IMR-90 (cell line): ENCODE results near the gene CD14. TPM values are rescaled to one million over a fixed set of nuclear protein-coding genes. Genes with fewer than 3 reads are reported as not detected.
A peak's percentile ranks its signal among the peaks of the same experiment; 100 is the strongest.
"Not testable (repeated sequence)": the region's sequence is repeated elsewhere in the genome, so short reads cannot be mapped to it uniquely, and the experiment has no call there.

Experiments
- ATAC-seq: fragments of 200-7000 bp; cut with Tn5 transposase; 2 replicates; pipeline ENCODE4 v1.9.1; 2020; ENCODE audit warnings: low read depth, mild to moderate bottlenecking, moderate library complexity
- BruUV-seq: library from RNA; stranded (reverse); fragments of 400-500 nt; replicated peaks from 2 replicates; lab custom pipeline; 2021; lab: Mats Ljungman, UMichigan
- CTCF ChIA-PET: fragments of 300-600 bp; formaldehyde crosslinking; extraction: SDS; loops from one replicate; lab custom pipeline; 2021; ENCODE audit warnings: antibody characterized with exemption; lab: Yijun Ruan, JAX
- POLR2A ChIA-PET: fragments of 300-600 bp; sonication (Branson Sonifier 250); formaldehyde crosslinking; loops from one replicate; lab custom pipeline; 2022; ENCODE audit warnings: antibody characterized with exemption; ENCODE audit not compliant: unreplicated experiment; lab: Charles Lee
- DNase-seq: peaks from one replicate; pipeline ENCODE4 v3.0.0; 2013
- H2AFZ ChIP-seq: replicated peaks from 2 replicates; pipeline ENCODE3; 2013; ENCODE audit warnings: low read length, mild to moderate bottlenecking; ENCODE audit not compliant: poor library complexity
- H2AK5ac ChIP-seq: 2 replicates; pipeline ENCODE4 v1.6.1; 2013; ENCODE audit warnings: low read depth, low read length, inconsistent platforms
- H2AK9ac ChIP-seq: replicated peaks from 2 replicates; pipeline ENCODE3; 2013; ENCODE audit warnings: mild to moderate bottlenecking, low read depth, low read length, moderate library complexity; ENCODE audit not compliant: poor library complexity
- H2BK120ac ChIP-seq: 2 replicates; pipeline ENCODE4 v1.6.1; 2013; ENCODE audit warnings: low read depth, low read length, inconsistent platforms
- H2BK15ac ChIP-seq: 3 replicates; pipeline ENCODE4 v1.6.1; 2013; ENCODE audit warnings: low read depth, low read length, inconsistent platforms
- H2BK20ac ChIP-seq: 2 replicates; pipeline ENCODE4 v1.6.1; 2013; ENCODE audit warnings: low read depth, mild to moderate bottlenecking, inconsistent platforms, low read length, moderate library complexity
- H2BK5ac ChIP-seq: 2 replicates; pipeline ENCODE4 v1.6.1; 2013; ENCODE audit warnings: mild to moderate bottlenecking, low read depth, low read length, inconsistent platforms; ENCODE audit not compliant: poor library complexity, severe bottlenecking
- H3K14ac ChIP-seq: replicated peaks from 2 replicates; pipeline ENCODE4 v1.6.1; 2013; ENCODE audit warnings: low read depth, low read length, inconsistent platforms
- H3K18ac ChIP-seq: 2 replicates; pipeline ENCODE4 v1.6.1; 2013; ENCODE audit warnings: low read depth, low read length, control low read depth
- H3K23ac ChIP-seq: 2 replicates; pipeline ENCODE4 v1.6.1; 2013; ENCODE audit warnings: low read depth, low read length, inconsistent platforms
- H3K27ac ChIP-seq: 2 replicates; pipeline ENCODE4 v1.5.1; 2013; ENCODE audit warnings: mild to moderate bottlenecking, control low read depth, low read length; ENCODE audit not compliant: insufficient read depth
- H3K27me3 ChIP-seq: 2 replicates; pipeline ENCODE4 v1.6.1; 2013; ENCODE audit warnings: low read length; ENCODE audit not compliant: control insufficient read depth, insufficient read depth
- H3K36me3 ChIP-seq: 2 replicates; pipeline ENCODE4 v1.6.1; 2013; ENCODE audit warnings: low read length, mixed read lengths; ENCODE audit not compliant: control insufficient read depth, insufficient read depth
- H3K4ac ChIP-seq: 2 replicates; pipeline ENCODE4 v1.6.1; 2013; ENCODE audit warnings: low read depth, low read length, inconsistent platforms
- H3K4me1 ChIP-seq: 2 replicates; pipeline ENCODE4 v1.6.1; 2013; ENCODE audit warnings: low read length, mixed read lengths; ENCODE audit not compliant: control insufficient read depth, insufficient read depth
- H3K4me2 ChIP-seq: 2 replicates; pipeline ENCODE4 v1.6.1; 2013; ENCODE audit warnings: low read depth, mild to moderate bottlenecking, control low read depth, low read length, moderate library complexity
- H3K4me3 ChIP-seq: 2 replicates; pipeline ENCODE4 v1.5.1; 2013; ENCODE audit warnings: low read depth, mild to moderate bottlenecking, control low read depth, low read length, moderate library complexity; ENCODE audit not compliant: insufficient read depth
- H3K56ac ChIP-seq: 2 replicates; pipeline ENCODE4 v1.6.1; 2013; ENCODE audit warnings: low read length, inconsistent platforms; ENCODE audit not compliant: insufficient read depth; ENCODE audit errors: extremely low read depth
- H3K79me1 ChIP-seq, 2 experiments: 2 replicates each; pipeline ENCODE4 v1.6.1; 2013; ENCODE audit warnings: low read length in 2 of 2, inconsistent platforms in 1 of 2, low read depth in 1 of 2
- H3K9ac ChIP-seq: 2 replicates; pipeline ENCODE4 v1.6.1; 2013; ENCODE audit warnings: low read depth, low read length, control low read depth
- H3K9me1 ChIP-seq: 2 replicates; pipeline ENCODE4 v1.6.1; 2013; ENCODE audit warnings: low read length, inconsistent platforms; ENCODE audit not compliant: insufficient read depth
- H3K9me3 ChIP-seq: 2 replicates; pipeline ENCODE4 v1.6.1; 2013; ENCODE audit warnings: low read length; ENCODE audit not compliant: control insufficient read depth, insufficient read depth
- H4K20me1 ChIP-seq: 2 replicates; pipeline ENCODE4 v1.6.1; 2013; ENCODE audit warnings: low read length, inconsistent platforms; ENCODE audit not compliant: insufficient read depth
- H4K5ac ChIP-seq: 2 replicates; pipeline ENCODE4 v1.6.1; 2013; ENCODE audit warnings: mild to moderate bottlenecking, low read depth, low read length, control low read depth
- H4K8ac ChIP-seq, 2 experiments: 2 replicates each; pipeline ENCODE4 v1.6.1; 2013; ENCODE audit warnings: low read depth in 2 of 2, low read length in 2 of 2, control low read depth in 1 of 2, inconsistent platforms in 1 of 2
- H4K91ac ChIP-seq: 2 replicates; pipeline ENCODE4 v1.6.1; 2013; ENCODE audit warnings: low read depth, low read length, inconsistent platforms; ENCODE audit not compliant: insufficient read depth
- MXI1 ChIP-seq: IDR thresholded peaks from 2 replicates; pipeline ENCODE4 v1.6.1; 2012; ENCODE audit warnings: low read depth, mild to moderate bottlenecking, low read length, moderate library complexity, borderline replicate concordance
- POLR2A ChIP-seq: IDR thresholded peaks from 2 replicates; pipeline ENCODE4 v1.6.1; 2012; ENCODE audit warnings: mild to moderate bottlenecking, low read depth, low read length
- RCOR1 ChIP-seq: IDR thresholded peaks from 2 replicates; pipeline ENCODE4 v1.6.1; 2012; ENCODE audit warnings: mild to moderate bottlenecking, low read length, improper control_type of control experiment; ENCODE audit not compliant: insufficient replicate concordance
- WGBS, 2 experiments: methylation state at CpG; one replicate each; pipeline versions ENCODE4 v1.1.5 to v1.1.7; 2013; ENCODE audit warnings: missing lambda C conversion rate in 2 of 2; ENCODE audit not compliant: insufficient read length in 1 of 2; ENCODE audit errors: extremely low coverage in 2 of 2; 5-methylcytosine and 5-hydroxymethylcytosine counted together
- dilution Hi-C: fragments of 300-500 bp; cut with HindIII; formaldehyde crosslinking; loops from one replicate; pipeline ENCODE4 v1.14.3; 2018; ENCODE audit warnings: low sequenced_read_pairs; ENCODE audit not compliant: unreplicated experiment
- in situ Hi-C: fragments of 300-500 bp; cut with MboI; formaldehyde crosslinking; loops from 3 replicates; pipeline ENCODE4 v1.14.3; 2019; ENCODE audit warnings: low sequenced_read_pairs, inconsistent platforms, mixed read lengths
- intact Hi-C: fragments of 100-400 bp; cut with micrococcal nuclease; formaldehyde crosslinking; loops from 2 replicates; pipeline ENCODE4 v1.10.0; 2022
- polyA plus RNA-seq, 3 experiments: library from polyadenylated mRNA; depleted of rRNA; stranded (reverse); fragments of >200 nt; gene quantifications; 2 replicates each; pipeline ENCODE4 v1.2.3, GENCODE V29; 2012; ENCODE audit warnings: low replicate concordance in 1 of 3
- total RNA-seq: library from RNA; depleted of rRNA; stranded (reverse); fragments of >200 nt; gene quantifications from 2 replicates; pipeline ENCODE4 v1.2.3, GENCODE V29; 2012

The CD14 gene
- total and polyA plus RNA-seq, 2 of the 4 experiments (the other 2 are of a cell fraction), result 0.17 to 0.18 TPM

- peak; percentile 97 for TF ChIP-seq MXI1
- TF ChIP-seq RCOR1, result no peak
- TF ChIP-seq POLR2A, result no peak
These were observed 6.4 kb upstream of the CD14 start, which contains the start of gene TMCO6 (continued) for GRCh38 chr5:140639148-140639981.

GRCh38 chr5:140638898-140639147 lies 5.8 kb upstream of the CD14 start:
- H3K9me1 ChIP-seq, dilution Hi-C loops, H2AK5ac ChIP-seq, H2BK20ac ChIP-seq, POLR2A ChIA-PET, H3K4me1 ChIP-seq, BruUV-seq, H4K20me1 ChIP-seq, H3K27me3 ChIP-seq, H3K9me3 ChIP-seq, ATAC-seq, in situ Hi-C loops, H2AK9ac ChIP-seq, DNase-seq: not testable (repeated sequence)
- Histone ChIP-seq H3K79me1 (peaks cover 6 to 27% of the 10 kb centered on the region in 2 experiments), H3K27ac (peak overlapping the region; percentile 60), H4K8ac (peak overlapping the region; percentile 73 to 84; a peak in 3 of 4 replicates), H3K36me3 (peaks cover 15% of the 10 kb centered on the region), H2BK15ac (peak overlapping the region; percentile 21; the same call in 1 of the 3 replicates), H3K9ac (peak overlapping the region; percentile 55), H3K4ac (peak overlapping the region; percentile 23), H3K4me3 (peak overlapping the region; percentile 44), H4K5ac (peak overlapping the region; percentile 82), H3K14ac (peak overlapping the region; percentile 15), H2BK120ac (peak overlapping the region; percentile 11; the same call in 1 of the 2 replicates), H3K18ac (peak overlapping the region; percentile 71), H3K56ac (peak overlapping the region; percentile 21; the same call in 1 of the 2 replicates), H2BK5ac (peak overlapping the region; percentile 61), H4K91ac (peak overlapping the region; percentile 71), H3K23ac (peak overlapping the region; percentile 1; the same call in 1 of the 2 replicates), H3K4me2 (peak overlapping the region; percentile 95), H2AFZ (peak overlapping the region; percentile 91)
- CTCF ChIA-PET, result interaction anchor here (0.6 to 1.2 kb wide), 4 partner anchors 9 to 253 kb away, joined by 3 to 4 read pairs (median 4); partner anchors contain the start of gene IK
- intact Hi-C loops, result loop anchor here (1.0 to 10.0 kb wide), 3 partner anchors 82 to 394 kb away; partner anchors contain the start of genes EIF4EBP3 and SRA1
- 23% methylated on average over 5 of the region's 9 CpGs; no CpG with 5 or more reads in 1 of the 2 experiments for WGBS, 2 experiments
